Esophagus (tissue), 2 donors: Measurements from ENCODE around the gene CLIP1. TPM values are rescaled to one million over a fixed set of nuclear protein-coding genes. Genes with fewer than 3 reads are reported as not detected.
A peak's percentile ranks its signal among the peaks of the same experiment; 100 is the strongest.
"Not testable (repeated sequence)": the region's sequence is repeated elsewhere in the genome, so short reads cannot be mapped to it uniquely, and the experiment has no call there.

Experiments
- H3K27ac ChIP-seq, 2 donors: one replicate each; pipeline ENCODE4 v1.5.1; 2013; ENCODE audit warnings: low read depth in 2 of 2, mild to moderate bottlenecking in 2 of 2, inconsistent platforms in 1 of 2, low read length in 1 of 2, moderate library complexity in 1 of 2
- H3K27me3 ChIP-seq, 2 donors: one replicate each; pipeline ENCODE4 v1.6.1; 2013; ENCODE audit warnings: low read length in 2 of 2, control low read depth in 1 of 2, mild to moderate bottlenecking in 1 of 2; ENCODE audit not compliant: insufficient read depth in 2 of 2, control insufficient read depth in 1 of 2
- H3K36me3 ChIP-seq, 2 donors: one replicate each; pipeline ENCODE4 v1.6.1; 2013; ENCODE audit warnings: low read length in 1 of 2; ENCODE audit not compliant: control insufficient read depth in 2 of 2, insufficient read depth in 2 of 2
- H3K4me1 ChIP-seq, 2 donors: one replicate each; pipeline ENCODE4 v1.6.1; 2013; ENCODE audit warnings: low read length in 1 of 2; ENCODE audit not compliant: control insufficient read depth in 2 of 2, insufficient read depth in 2 of 2
- H3K4me3 ChIP-seq, 2 donors: one replicate each; pipeline ENCODE4 v1.5.1; 2013; ENCODE audit warnings: low read length in 2 of 2, mild to moderate bottlenecking in 2 of 2, low read depth in 1 of 2, moderate library complexity in 1 of 2
- H3K9me3 ChIP-seq, 2 donors: one replicate each; pipeline ENCODE4 v1.6.1; 2013; ENCODE audit warnings: mild to moderate bottlenecking in 2 of 2, low read depth in 1 of 2, low read length in 1 of 2, moderate library complexity in 1 of 2; ENCODE audit not compliant: control insufficient read depth in 2 of 2, insufficient read depth in 1 of 2
- WGBS, 2 donors: extraction: QIAGEN DNeasy Blood & Tissue Kit; methylation state at CpG; one replicate each; pipeline ENCODE4 v1.1.7; 2013; 5-methylcytosine and 5-hydroxymethylcytosine counted together
- polyA plus RNA-seq, 2 donors: library from polyadenylated mRNA; stranded (reverse); fragments of 200-250 nt; gene quantifications; one replicate each; pipeline ENCODE4 v1.2.3, GENCODE V29; 2013
- donor health status: healthy with polysubstance abuse.
- donor health status: Bipolar disorder and iron deficiency.

CLIP1 gene
- polyA plus RNA-seq, 2 donors, result 50.0 to 52.3 TPM

GRCh38 chr12:122385171-122386016 is 37.1 kb downstream of the CLIP1 start:
- peaks cover 0 to 2% of the 10 kb centered on the region in 2 donors for H3K4me1 ChIP-seq
- peaks cover 0 to 8% of the 10 kb centered on the region in 2 donors for H3K36me3 ChIP-seq
- H3K27ac ChIP-seq, result no peak overlapping the region
- no peaks in the 10 kb centered on the region for H3K27me3 ChIP-seq
- WGBS, 2 donors, result 93 to 94% methylated on average over 13 of the region's 13 CpGs
- H3K9me3 ChIP-seq, result no peaks in the 10 kb centered on the region
- no peak overlapping the region for H3K4me3 ChIP-seq

GRCh38 chr12:122382919-122383350 is 39.5 kb downstream of the CLIP1 start:
- H3K4me1 ChIP-seq, result peaks cover 0 to 2% of the 10 kb centered on the region in 2 donors
- peaks cover 0 to 8% of the 10 kb centered on the region in 2 donors for H3K36me3 ChIP-seq
- H3K27me3 ChIP-seq, result no peaks in the 10 kb centered on the region
- H3K27ac ChIP-seq, result peak overlapping the region in 1 of 2 donors; percentile 15
- no peak overlapping the region for H3K4me3 ChIP-seq
- 79 to 81% methylated on average over 6 of the region's 6 CpGs for WGBS, 2 donors
- H3K9me3 ChIP-seq, result no peaks in the 10 kb centered on the region

GRCh38 chr12:122381021-122381420 is 41.4 kb downstream of the CLIP1 start:
- no peaks in the 10 kb centered on the region for H3K9me3 ChIP-seq
- peaks cover 3 to 12% of the 10 kb centered on the region in 2 donors for H3K36me3 ChIP-seq
- peaks cover 0 to 2% of the 10 kb centered on the region in 2 donors for H3K4me1 ChIP-seq
- 79 to 91% methylated on average over 1 of the region's 1 CpG for WGBS, 2 donors
- no peak overlapping the region for H3K4me3 ChIP-seq
- H3K27me3 ChIP-seq, result no peaks in the 10 kb centered on the region
- no peak overlapping the region for H3K27ac ChIP-seq

GRCh38 chr12:122376751-122377150 is 45.7 kb downstream of the CLIP1 start:
- H3K4me1 ChIP-seq, H3K27me3 ChIP-seq, H3K4me3 ChIP-seq, H3K9me3 ChIP-seq, H3K36me3 ChIP-seq, H3K27ac ChIP-seq: not testable (repeated sequence)
- WGBS, 2 donors, result 90% methylated on average over 5 of the region's 5 CpGs

- peaks cover 0 to 3% of the 10 kb centered on the region in 2 donors for H3K4me1 ChIP-seq
- WGBS, 2 donors, result 71 to 77% methylated on average over 5 of the region's 5 CpGs
- no peaks in the 10 kb centered on the region for H3K9me3 ChIP-seq
- no peak overlapping the region for H3K4me3 ChIP-seq
- H3K27ac ChIP-seq, result peak overlapping the region in 1 of 2 donors; percentile 10
- H3K27me3 ChIP-seq, result no peaks in the 10 kb centered on the region
- peaks cover 10% of the 10 kb centered on the region in 2 donors for H3K36me3 ChIP-seq
Observed at GRCh38 chr12:122374707-122375106, 47.8 kb downstream of the CLIP1 start.

- Histone ChIP-seq H3K36me3 (peaks cover 6 to 7% of the 10 kb centered on the region in 2 donors), H3K27ac (peak overlapping the region in 1 of 2 donors; percentile 49), H3K9me3 (no peaks in the 10 kb centered on the region), H3K4me1 (peaks cover 0 to 3% of the 10 kb centered on the region in 2 donors), H3K4me3 (no peak overlapping the region), H3K27me3 (no peaks in the 10 kb centered on the region)
- 59 to 67% methylated on average over 8 of the region's 8 CpGs for WGBS, 2 donors
Observed at GRCh38 chr12:122371475-122372045, 50.9 kb downstream of the CLIP1 start.

GRCh38 chr12:122368361-122369073 is 54.0 kb downstream of the CLIP1 start:
- no peaks in the 10 kb centered on the region for H3K9me3 ChIP-seq
- H3K4me3 ChIP-seq, result no peak overlapping the region
- WGBS, 2 donors, result 69 to 71% methylated on average over 10 of the region's 10 CpGs
- no peaks in the 10 kb centered on the region for H3K27me3 ChIP-seq
- H3K36me3 ChIP-seq, result peaks cover 7 to 9% of the 10 kb centered on the region in 2 donors
- H3K27ac ChIP-seq, result no peak overlapping the region
- peaks cover 0 to 3% of the 10 kb centered on the region in 2 donors for H3K4me1 ChIP-seq

GRCh38 chr12:122367632-122368031 is 54.8 kb downstream of the CLIP1 start:
- H3K27ac ChIP-seq, H3K4me3 ChIP-seq, H3K4me1 ChIP-seq, H3K27me3 ChIP-seq, H3K9me3 ChIP-seq: not testable (repeated sequence)
- peaks cover 11% of the 10 kb centered on the region in 2 donors for H3K36me3 ChIP-seq

- Histone ChIP-seq H3K4me1 (peaks cover 0 to 3% of the 10 kb centered on the region in 2 donors), H3K36me3 (peaks cover 11% of the 10 kb centered on the region in 2 donors), H3K27me3 (no peaks in the 10 kb centered on the region), H3K9me3 (no peaks in the 10 kb centered on the region), H3K27ac (peak overlapping the region in 1 of 2 donors; percentile 49), H3K4me3 (no peak overlapping the region)
- 57 to 59% methylated on average over 3 of the region's 3 CpGs for WGBS, 2 donors
Observed at GRCh38 chr12:122366685-122367475, 55.6 kb downstream of the CLIP1 start.
